GOT3 (cell line): ENCODE measurements around the gene ZFP62.
"Not testable (repeated sequence)": the region's sequence is repeated elsewhere in the genome, so short reads cannot be mapped to it uniquely, and the experiment has no call there.

ENCODE experiments used
- DNase-seq: peaks from one replicate; lab custom pipeline; 2025; ENCODE audit warnings: mixed read lengths; lab: John Stamatoyannopoulos, UW

ZFP62 gene

DNA sequence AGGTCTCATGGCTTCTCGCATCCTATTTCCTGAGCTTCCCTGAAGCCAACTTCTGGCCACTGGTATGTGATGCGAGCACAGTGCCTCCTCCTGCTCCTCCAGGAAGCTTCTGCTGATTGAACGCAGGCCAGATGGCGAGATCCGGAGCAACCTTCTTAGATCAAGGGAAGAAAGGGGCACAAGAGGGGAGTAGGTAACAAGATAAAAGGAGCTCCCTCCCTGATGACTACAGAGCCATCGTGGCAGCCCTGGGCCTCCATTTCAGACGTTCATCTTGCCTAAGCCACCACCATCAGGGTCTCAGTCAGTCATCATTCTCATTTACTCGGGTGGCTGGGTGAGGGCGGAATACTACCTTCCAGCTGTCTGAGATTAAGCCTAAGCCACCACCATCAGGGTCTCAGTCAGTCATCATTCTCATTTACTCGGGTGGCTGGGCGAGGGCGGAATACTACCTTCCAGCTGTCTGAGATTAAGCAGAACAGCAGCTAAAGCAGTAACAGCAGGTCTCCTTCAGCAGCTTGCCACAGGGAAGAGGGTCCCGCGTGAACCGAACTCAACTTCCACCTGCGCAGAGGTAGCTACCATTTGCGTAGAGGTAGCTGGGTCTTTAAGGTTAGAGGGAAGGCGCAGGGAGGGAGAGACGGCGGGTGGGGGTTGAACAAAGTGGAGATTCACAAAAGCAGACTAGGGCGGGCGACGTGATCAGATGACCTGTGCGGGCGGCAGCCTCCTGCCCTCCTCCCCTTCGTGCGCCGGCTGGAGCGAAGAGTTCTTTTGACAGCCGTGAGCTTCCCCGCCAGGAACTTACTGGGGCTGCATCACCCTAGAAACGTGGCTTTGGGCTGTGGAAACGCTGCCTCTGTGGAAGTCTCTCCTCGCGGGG, 30.6 kb downstream of the ZFP62 start:
- no peak for DNase-seq

DNA sequence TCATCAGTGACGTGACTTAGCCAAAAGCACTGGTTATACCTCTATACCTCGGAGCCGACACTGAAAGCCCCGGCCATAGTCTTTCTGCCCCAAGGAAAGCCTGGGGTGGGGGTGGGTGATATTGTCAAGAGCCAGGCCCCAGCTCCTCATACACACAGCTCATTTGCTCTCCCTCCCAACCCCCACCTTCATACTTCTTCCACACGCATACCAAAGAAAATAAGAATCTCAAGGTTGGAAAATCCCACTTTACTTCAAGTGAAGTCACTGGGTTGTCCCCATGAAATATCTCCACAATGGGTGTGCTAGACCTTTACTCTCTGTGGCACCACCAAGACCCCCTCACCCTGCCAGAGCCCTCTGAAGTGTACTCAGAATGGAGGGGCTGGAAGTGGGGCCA, 31.4 kb downstream of the ZFP62 start:
- no peak for DNase-seq

DNA sequence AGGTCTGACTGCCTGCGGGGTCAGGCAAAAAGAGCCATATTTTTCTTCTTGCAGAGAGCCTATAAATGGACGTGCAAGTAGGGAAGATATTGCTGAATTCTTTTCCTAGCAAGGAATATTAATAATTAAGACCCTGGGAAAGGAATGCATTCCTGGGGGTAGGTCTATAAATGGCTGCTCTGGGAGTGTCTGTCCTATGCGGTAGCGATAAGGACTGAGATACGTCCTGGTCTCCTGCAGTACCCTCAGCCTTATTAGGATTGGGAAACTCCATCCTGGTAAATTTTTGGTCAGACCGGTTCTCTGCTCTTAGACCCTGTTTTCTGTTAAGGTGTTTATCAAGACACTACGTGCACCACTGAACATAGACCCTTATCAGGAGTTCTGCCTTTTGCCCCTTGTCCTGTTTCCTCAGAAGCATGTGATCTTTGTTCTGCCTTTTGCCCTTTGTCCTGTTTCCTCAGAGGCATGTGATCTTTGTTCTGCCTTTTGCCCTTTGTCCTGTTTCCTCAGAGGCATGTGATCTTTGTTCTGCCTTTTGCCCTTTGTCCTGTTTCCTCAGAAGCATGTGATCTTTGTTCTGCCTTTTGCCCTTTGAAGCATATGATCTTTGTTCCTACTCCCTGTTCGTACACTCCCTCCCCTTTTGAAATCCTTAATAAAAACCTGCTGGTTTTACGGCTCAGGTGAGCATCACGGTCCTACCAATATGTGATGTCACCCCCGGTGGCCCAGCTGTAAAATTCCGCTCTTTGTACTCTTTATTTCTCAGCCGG, 32.1 kb downstream of the ZFP62 start:
- not testable (repeated sequence) for DNase-seq

DNA sequence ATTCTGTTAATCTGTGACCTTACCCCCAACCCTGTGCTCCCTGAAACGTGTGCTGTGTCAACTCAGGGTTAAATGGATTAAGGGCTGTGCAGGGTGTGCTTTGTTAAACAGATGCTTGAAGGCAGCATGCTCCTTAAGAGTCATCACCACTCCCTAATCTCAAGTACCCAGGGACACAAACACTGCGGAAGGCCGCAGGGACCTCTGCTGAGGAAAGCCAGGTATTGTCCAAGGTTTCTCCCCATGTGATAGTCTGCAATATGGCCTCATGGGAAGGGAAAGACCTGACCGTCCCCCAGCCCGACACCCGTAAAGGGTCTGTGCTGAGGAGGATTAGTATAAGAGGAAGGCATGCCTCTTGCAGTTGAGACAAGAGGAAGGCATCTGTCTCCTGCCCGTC, 33.7 kb downstream of the ZFP62 start:
- not testable (repeated sequence) for DNase-seq

DNA sequence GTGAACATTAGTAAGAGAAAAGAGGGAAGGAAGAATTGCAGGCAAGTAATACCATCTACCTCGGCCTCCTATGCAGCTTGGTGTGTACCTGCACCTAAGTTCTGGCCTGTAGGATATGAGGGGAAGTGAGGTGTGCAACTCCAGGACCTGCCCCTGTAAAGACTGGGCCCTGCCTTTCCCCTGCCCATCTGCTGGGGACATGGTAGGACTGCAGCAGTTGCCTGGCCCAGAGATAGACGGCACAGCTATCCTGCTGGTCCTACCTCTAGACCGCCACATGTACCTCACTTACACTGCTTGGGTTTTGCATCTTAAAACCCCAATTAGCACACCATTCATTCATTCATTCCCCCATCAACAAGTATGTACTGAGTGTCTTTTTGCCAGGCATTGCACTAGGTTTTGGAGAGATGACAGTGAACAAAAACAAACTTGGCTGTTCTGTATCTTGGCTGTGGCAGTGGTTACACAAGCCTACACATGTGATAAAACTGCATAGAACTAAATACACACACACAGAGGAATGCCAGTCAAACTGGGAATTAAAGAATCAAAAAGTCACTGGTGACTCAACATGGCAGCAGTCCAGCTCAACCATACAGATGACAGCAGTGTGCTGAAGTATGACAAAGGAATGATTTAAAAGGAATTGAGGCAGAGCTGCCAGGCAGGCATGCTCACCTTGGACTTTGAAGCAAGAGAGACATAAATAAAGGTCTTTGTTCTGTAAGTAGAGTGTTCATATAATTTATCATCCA, 35.1 kb downstream of the ZFP62 start:
- DNase-seq: no peak

DNA sequence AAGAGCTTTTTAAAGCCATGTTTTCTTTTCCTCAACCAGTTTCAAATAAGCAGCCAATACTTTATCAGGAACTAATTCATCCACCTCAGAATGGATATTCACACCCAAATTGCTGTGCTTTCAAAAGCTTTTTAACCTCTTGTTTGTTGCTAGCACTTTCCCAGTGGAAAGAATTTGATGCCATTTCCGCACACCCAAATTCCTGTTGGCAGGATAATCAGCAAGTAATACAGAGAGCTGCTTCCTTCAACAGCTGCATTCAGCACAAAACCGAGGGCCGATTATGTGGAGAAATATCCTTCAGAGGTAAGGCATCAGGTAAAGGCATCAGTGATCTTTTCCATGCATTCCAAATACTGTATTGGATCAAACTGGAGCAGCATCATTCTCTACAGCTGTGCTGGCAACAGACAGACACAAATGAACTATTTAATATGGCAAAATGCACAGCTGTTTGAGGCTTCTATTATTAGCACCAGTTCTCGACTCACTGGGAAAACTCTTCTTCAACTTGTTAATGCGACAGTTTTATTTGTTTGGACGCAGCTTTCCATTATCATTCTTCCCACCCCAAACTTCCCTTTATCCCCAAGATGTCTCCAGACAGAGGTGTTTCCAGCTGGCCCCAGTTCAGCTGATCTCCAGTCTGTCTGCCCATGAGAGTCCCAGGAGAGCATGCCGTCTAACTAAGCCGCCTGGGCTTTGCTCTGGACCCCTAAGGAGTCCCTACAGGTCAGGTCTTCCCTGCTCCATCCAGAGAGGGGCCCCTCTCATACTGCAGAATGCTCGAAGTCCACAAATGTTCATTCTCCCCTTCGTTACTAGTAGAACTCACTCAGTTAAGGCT, 36.2 kb downstream of the ZFP62 start:
- no peak for DNase-seq

DNA sequence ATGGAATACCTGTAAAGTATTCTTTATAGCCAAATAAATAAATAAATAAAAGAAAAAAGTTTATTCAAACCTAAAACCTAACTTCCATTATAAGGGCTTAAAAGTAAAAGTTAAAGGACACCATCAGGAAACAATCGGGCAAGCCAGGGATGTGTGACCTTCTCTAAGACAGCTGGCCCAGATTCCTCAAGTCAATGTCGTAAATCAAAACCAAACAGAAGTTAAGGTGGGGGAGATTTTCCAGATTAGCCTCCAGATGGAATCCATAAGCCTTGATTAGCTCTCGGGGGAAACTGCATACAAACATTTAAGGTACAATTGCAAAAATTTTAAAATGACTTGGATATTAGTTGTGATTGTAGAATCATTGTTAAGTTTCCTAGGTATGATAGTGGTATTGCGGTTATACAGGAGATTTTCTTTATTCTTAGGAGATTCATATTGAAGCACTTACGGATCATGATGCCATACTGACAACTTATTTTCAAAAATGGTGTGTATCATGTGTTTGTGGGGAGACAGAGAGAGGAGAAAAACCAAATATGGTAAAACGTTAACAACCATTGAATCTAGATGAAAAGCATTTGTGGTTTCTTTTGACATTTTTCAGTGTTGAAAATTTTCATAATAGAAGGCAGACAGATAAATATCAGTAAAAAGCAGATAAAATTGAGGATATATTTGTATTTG, 37.0 kb downstream of the ZFP62 start:
- DNase-seq: no peak

DNA sequence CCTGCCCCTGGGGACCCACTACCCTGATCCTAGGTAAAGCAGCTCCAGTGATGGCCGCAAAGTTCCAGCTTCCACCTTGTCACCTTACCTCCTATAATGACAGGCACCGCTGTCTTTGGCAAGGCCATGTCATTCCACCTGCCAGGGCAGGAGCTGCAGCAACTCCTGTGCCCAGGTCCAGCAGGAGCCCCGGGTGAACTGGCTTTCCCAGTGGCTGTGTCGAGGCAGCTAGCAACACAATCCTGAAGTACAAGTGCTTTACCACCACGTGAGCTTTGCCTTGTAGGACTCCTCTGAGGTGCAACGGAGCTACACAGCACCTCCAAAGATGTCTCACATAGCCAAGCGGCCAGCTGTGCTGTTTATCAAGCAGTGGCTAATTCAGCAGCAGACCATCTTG, 37.7 kb downstream of the ZFP62 start:
- DNase-seq: no peak

DNA sequence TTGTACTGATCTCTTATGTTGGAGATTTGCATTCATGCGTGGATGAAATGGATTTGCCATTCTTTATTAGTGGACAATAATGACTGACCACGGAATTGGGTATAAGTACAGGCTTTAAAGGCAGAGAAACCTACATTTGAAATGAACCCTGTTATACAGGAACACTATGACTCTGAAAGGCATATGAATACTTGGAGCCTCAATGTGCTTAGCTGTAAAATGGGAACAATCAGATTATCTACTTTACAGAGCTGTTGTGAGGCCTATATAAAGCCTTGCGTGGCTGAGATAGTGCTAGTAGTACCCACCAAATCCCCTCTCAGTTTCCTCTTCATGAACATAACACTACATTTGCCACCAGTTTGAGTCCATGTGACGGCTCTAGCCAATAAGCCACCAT, 39.5 kb downstream of the ZFP62 start:
- no peak for DNase-seq

DNA sequence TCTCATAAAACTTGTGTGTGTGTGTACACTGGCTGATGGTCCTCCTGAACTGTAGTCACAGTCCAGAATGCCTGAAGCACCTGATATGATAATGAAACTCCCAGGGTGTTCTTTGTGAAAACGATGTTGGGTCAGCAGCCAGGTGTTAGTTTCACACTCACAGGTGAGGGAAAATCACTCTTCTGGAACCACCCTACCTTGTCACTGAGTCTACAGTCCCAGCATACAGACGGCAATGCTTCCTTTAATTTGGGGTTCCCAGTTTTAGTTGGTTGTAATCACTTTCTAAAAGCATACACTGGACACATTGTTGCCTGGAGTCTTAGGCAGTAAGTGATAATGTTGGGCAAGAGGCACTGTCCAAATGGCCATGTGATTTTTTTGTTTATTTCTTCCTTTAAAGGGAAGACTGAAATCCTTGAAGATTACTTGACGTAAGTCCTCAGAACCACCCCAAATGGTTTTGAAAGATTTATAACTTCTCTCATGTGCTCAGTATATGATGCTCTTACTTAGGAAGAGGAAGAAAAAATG, 40.2 kb downstream of the ZFP62 start:
- no peak for DNase-seq

DNA sequence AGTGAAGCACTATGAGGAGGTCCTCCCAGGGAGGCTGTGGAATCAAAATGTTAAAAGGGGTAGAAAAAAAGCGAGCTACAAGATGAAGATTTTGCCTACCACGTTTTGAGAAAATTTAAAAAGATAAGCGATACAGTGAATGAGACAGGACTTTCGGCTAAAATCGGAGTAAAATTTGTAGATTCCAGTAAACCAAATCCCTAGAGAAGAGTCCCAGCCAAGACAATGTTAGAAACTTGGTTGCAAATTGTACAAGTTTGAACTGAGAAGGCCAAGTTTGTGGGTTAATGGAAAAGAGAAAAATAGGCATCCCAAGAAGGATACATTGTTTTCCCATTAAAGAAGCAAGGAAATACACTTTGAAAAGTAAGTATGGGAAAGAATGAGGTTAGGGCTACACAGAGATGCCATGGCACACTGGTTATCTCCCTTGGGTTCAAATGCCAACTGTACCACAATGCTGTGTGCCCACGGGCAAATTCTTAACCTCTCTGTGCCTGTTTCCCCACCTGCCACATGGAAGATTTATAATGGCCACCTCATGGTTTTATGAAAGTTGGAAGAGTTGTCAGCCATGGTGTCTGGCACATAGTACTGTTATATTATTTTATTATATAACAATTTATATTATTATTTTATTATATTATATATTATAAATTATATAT, 42.3 kb downstream of the ZFP62 start:
- no peak for DNase-seq

DNA sequence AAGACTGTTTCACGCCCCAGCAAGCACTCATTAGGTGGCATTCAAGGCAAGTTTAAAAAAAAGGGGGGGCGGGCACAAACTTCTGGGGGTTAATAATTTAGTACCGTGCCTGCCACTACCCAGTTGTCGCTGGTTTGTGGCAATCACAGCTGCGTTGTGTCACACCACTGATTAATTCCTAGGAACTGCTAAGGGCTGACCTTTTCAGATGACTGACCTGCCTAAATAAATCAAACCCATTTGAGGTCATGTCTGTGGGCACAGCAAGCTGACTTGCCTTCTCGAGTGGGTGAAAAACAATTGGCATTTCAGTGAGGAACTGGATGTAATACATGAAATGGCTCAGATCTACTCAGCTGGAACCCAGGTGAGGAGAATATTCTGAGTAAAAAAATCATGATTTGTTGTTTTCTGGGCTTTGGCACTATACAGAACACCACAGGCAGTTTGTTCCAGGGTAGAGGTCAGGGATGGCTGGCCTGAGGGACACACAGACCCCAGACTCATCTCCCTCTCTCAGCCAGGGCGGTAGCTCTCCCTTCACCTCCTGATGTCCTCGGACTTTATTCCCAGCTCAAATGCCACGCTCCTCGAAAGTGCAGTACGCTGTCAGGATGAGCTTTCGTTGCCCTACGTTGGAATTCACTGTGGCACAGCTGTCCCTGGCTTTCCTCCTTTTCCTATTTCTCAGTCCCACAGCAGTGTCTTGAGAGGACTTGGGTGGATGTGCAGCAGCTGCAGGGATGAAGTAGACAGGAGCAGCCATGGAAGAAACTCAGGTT, 43.0 kb downstream of the ZFP62 start:
- DNase-seq: no peak

DNA sequence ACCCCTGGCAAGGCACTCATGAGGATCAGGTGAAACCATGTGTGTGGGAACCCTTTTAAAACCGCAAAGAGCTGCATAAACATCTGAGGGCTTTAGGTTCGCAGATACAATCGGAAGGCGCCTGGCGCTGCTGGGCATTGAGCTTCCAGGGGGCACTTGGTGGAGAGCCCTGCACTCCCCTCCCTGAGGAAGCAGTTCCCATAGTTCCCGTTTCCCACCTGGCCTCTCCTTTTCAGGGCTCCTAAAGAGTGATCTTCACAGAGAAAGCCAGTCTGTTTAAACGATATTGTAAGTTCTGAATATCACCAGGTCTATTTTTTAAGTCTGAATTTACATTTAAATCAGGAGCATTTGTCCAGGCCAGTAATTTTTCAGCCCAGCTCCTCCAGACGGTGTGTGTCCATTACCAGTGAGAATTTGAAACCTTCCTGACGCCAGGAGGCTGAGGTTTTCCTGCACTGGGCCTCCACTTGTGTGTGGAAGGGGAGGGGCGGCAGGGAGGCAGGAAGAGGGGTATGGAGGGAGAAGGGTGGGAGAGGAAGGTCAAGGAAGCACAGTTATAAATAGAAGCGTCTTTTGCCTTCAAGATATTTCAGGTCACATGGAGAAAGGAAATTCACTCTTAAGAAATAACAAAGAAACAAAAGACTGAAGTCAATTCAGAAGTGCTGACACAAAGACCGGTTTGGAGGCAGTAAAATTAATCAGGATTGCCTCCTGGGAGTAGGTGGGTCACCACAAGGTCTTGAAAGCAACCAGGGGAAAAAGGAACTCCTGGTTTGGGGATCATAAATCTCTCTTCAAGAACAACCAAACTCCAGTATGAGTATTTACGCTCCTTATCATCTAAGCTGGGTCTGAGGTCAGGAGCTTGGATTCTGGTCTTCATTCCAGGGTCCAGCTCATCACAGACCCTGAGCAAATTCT, 44.2 kb downstream of the ZFP62 start:
- DNase-seq: no peak

DNA sequence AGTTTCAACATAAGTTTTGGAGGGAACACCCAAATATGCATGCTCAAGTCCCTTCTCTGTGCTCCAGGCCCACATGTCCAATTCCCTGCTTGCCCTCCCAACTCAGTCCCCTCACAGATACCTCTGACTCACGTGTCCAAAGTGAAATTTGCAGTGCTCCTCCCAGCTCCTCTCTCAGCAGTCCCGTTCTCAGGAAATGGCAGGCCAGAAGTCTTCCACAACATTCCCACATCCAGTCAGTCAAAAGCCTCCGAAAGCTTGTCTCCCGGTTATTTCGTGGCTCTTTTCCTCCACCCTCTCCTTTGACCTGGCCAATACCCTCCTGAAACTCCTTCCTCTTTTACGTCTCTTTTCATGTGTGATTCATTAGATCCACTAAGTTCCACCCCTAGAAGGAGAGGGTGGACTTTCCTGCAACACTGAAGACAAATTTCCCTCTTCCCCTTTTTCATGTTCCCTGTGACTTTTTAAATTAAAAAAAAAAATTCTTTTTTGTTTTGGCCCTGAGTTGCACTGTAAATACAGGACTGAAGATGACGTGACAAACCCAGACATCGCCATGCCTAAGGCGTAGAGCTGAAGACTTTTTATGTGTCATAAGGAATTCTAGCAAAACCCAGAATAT, 45.7 kb downstream of the ZFP62 start:
- DNase-seq: no peak

DNA sequence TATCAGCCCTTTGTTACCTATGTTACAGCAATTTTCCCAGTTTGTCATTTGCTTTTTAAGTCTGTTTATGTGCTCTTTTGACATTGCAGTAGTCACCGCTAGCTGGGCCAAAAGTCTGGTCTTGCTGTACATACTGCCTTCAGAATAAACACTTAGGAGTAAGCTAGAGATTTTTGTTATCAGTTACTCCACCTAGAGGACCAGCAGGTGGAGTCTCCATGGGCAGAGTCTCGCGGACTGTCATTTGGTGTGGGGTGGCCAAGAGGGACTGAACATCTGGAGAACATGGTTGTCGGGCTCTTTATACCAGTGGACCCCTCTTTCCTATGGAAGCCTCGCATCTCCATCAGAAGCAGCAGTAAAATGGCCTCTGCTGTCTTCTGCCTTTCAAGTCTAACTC, 47.7 kb downstream of the ZFP62 start:
- no peak for DNase-seq

DNA sequence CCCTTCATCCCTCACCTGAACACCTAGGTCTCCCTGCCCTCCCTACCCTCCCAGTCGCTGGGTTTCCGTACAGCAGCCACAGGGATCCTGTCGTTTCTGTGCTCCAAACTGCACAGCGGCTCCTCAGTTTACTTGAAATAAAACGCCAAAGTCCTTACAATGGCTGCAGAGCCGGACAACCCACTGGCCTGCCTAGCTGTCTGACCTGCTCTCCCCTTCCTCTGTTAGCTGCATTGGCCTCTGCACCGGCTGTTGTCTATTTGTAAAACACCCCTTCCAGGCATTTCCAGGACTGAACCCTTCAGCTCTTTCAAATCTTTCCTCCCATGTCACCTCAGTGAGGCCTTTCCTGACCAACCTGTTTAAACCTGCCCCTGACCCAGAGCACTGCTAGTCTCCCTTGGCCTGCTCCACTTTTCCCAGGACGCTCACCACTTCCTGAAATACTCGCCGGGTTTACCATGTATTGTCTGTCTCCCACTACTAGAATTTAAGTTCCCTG, 49.4 kb downstream of the ZFP62 start:
- no peak for DNase-seq

DNA sequence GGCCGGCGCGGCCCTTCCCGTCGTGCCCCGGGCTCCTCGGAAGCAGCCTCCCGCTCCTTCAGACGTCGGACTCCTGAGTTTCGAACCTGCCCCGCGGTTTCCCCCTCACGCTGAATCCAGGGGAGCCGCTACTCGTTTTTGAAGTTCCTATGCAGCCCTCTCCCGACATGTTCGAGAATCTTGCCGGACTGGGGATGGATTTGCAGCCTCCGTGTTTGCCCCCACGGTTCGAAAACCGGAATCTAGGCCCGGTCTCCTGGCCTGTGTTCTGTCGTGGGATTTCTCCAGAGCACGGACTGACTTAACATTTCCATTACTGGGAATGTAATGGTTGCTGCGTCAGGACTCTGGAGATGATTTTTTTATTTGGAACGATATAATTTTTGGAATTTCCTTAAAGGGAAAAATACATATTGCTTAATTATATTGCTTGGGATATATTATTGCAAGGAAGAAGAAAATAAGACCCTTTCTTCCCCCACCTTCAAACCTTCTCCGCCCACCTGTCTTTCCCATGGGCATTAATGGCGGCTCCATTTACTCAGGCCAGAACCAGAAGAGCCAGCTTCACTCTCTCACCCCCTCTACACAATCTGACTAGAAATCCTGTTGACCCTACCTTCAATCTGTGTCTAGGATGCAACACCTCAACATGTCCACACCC, 50.0 kb downstream of the ZFP62 start:
- DNase-seq: no peak
